Measurements from ENCODE around the gene OR4K2. TPM values are rescaled to one million over a fixed set of nuclear protein-coding genes. Genes with fewer than 3 reads are reported as not detected.

The OR4K2 gene
- total RNA-seq, 1 experiment from 2014 or later = not detected

GRCh38 chr14:19918553-19919264, 43.8 kb downstream of the OR4K2 start:
- H3K9me3 ChIP-seq = no peaks in the 10 kb centered on the region
- peak; percentile 8 for DNase-seq
- no peak overlapping the region for H3K4me3 ChIP-seq
- H3K36me3 ChIP-seq = no peaks in the 10 kb centered on the region
- no peaks in the 10 kb centered on the region for H3K27me3 ChIP-seq

GRCh38 chr14:19920021-19920657, 45.2 kb downstream of the OR4K2 start, which contains the start of gene OR4K5:
TSS of gene OR4K5 (plus strand) at chr14:19920607. CDS start at chr14:19920607, 0 bp downstream.
- no peak for DNase-seq
- no peaks in the 10 kb centered on the region for H3K36me3 ChIP-seq
- no peak within 1 kb of the TSS for H3K4me3 ChIP-seq
- H3K27me3 ChIP-seq = no peaks in the 10 kb centered on the region
- no peaks in the 10 kb centered on the region for H3K9me3 ChIP-seq

- Histone ChIP-seq H3K4me3 (no peak within 1 kb of the TSS), H3K9me3 (no peaks in the 10 kb centered on the region), H3K27me3 (no peaks in the 10 kb centered on the region), H3K36me3 (no peaks in the 10 kb centered on the region)
- no peak for DNase-seq
These were observed 55.7 kb downstream of the OR4K2 start, which contains the start of gene OR4K1 for GRCh38 chr14:19930617-19931016. TSS of gene OR4K1 (plus strand) at chr14:19930917. CDS start at chr14:19935667, 4,750 bp downstream.

Other genes starting within 250 kb of the OR4K2 start
- not detected in 2 replicates for gene OR11H2, start 161.3 kb upstream of the OR4K2 start, total RNA-seq (2014; rRNA removed; shearing (Covaris generic); ENCODE audit: low replicate concordance)
- gene OR4Q3, start 131.6 kb upstream of the OR4K2 start, total RNA-seq (2014; rRNA removed; shearing (Covaris generic); ENCODE audit: low replicate concordance) = not detected in 2 replicates
- gene OR4M1, start 101.6 kb upstream of the OR4K2 start, total RNA-seq (2014; rRNA removed; shearing (Covaris generic); ENCODE audit: low replicate concordance) = not detected in 2 replicates
- gene OR4N2, start 71.4 kb upstream of the OR4K2 start, total RNA-seq (2014; rRNA removed; shearing (Covaris generic); ENCODE audit: low replicate concordance) = not detected in 2 replicates
- not detected in 2 replicates for gene OR4K5, start 45.5 kb downstream of the OR4K2 start, total RNA-seq (2014; rRNA removed; shearing (Covaris generic); ENCODE audit: low replicate concordance)
- not detected in 2 replicates for gene OR4K1, start 55.8 kb downstream of the OR4K2 start, total RNA-seq (2014; rRNA removed; shearing (Covaris generic); ENCODE audit: low replicate concordance)
- gene OR4K15, start 100.4 kb downstream of the OR4K2 start, total RNA-seq (2014; rRNA removed; shearing (Covaris generic); ENCODE audit: low replicate concordance) = not detected in 2 replicates
- not detected in 2 replicates for gene OR4Q2, start 127.0 kb downstream of the OR4K2 start, total RNA-seq (2014; rRNA removed; shearing (Covaris generic); ENCODE audit: low replicate concordance)
- gene OR4K14, start 144.2 kb downstream of the OR4K2 start, total RNA-seq (2014; rRNA removed; shearing (Covaris generic); ENCODE audit: low replicate concordance) = not detected in 2 replicates
- gene OR4K13, start 160.9 kb downstream of the OR4K2 start, total RNA-seq (2014; rRNA removed; shearing (Covaris generic); ENCODE audit: low replicate concordance) = not detected in 2 replicates
- gene OR4L1, start 184.9 kb downstream of the OR4K2 start, total RNA-seq (2014; rRNA removed; shearing (Covaris generic); ENCODE audit: low replicate concordance) = not detected in 2 replicates
- gene OR4K17, start 235.6 kb downstream of the OR4K2 start, total RNA-seq (2014; rRNA removed; shearing (Covaris generic); ENCODE audit: low replicate concordance) = not detected in 2 replicates

Measured in MG63 (cell line).